HG03565 (cell line): ENCODE results near the gene EML3.
"Not testable (repeated sequence)": the region's sequence is repeated elsewhere in the genome, so short reads cannot be mapped to it uniquely, and the experiment has no call there.

Experiments
- ATAC-seq: cut with Tn5 transposase; IDR thresholded peaks from one replicate; pipeline ENCODE4 v1.9.1; 2021; ENCODE audit warnings: mild to moderate bottlenecking, moderate library complexity; ENCODE audit not compliant: unreplicated experiment

The EML3 gene, protein sequence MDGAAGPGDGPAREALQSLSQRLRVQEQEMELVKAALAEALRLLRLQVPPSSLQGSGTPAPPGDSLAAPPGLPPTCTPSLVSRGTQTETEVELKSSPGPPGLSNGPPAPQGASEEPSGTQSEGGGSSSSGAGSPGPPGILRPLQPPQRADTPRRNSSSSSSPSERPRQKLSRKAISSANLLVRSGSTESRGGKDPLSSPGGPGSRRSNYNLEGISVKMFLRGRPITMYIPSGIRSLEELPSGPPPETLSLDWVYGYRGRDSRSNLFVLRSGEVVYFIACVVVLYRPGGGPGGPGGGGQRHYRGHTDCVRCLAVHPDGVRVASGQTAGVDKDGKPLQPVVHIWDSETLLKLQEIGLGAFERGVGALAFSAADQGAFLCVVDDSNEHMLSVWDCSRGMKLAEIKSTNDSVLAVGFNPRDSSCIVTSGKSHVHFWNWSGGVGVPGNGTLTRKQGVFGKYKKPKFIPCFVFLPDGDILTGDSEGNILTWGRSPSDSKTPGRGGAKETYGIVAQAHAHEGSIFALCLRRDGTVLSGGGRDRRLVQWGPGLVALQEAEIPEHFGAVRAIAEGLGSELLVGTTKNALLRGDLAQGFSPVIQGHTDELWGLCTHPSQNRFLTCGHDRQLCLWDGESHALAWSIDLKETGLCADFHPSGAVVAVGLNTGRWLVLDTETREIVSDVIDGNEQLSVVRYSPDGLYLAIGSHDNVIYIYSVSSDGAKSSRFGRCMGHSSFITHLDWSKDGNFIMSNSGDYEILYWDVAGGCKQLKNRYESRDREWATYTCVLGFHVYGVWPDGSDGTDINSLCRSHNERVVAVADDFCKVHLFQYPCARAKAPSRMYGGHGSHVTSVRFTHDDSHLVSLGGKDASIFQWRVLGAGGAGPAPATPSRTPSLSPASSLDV

DNA sequence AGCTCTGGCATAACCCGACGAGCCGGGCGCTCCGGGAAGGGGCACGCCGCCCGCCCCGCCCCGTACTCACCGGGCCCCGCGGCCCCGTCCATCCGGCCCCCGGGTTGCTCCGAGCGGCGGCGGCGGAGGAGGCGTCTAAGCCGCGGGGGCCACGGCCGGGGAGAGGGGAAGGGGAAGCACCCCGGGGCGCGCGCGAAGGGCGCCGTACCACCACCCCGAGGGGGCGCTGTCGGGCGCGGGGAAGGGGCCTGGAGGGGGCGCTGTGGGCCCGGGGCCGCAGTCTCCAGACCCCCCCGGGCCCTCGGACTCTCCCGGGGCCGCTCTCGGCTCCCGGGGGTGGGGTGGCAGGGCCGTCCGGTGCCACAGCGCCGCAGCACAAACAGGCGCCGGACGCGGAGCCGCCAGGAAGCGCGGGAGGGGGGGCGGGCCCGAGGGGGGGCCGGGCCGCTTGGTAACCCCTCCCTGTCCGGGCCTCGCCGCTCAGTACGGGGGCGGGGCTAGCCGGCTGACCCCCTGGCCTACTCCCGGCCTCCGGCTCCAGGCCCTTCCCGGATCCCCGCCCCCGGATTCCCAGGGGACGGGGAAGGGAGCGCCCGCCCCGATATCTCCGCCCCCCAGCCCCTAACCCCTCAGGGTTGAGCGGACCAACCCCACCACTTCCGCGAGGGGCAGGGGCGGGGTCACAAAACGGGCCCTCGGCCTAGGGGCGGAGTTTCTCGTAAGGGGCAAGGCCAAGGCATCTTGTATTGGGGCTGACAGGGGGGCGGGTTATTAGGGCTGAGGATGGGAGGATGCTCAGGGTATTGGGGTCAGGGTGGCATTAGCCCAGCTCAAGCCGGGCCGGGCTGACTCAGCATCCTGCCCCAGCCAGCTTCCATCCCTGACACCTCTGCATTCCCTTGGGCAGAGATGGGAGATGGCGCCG lies at the start of gene EML3, which contains the start of gene ROM1:
Gene EML3, minus strand, starts transcription at position 410 of the 925 bp plus-strand sequence. Its CDS starts 318 bp downstream, at position 92.
Gene ROM1, plus strand, starts transcription at position 892 of the 925 bp plus-strand sequence. Its CDS starts 25 bp downstream, at position 917.
- peak; percentile 52 for ATAC-seq

DNA sequence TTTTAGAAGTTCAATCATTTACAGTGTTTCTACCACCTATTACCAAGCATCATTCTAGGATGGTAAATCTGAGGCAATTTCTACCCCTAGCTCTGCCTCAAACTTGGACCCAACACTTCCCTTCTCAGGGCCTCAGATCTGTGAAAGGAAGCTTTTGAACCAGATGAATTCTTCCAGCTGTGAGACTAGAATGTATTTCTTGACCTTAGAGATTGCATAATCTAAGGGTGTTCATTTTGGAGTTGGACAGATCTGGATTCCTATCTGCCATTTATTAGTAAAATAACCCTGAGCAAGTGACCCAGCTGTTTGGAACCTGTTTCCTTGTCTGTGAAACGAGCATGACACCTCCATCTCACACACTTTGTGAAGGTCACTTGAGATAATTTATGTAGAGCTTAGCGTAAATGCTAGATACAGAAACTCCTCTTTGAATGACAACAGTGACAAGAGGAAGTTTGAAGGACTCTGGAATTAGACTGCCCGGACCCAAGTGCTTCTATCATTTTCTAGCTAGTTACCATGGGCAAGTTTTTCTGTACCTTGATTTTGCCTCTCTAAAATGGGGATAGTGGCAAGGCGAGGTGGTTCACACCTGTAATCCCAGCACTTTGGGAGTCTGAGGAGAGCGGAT lies 44.3 kb upstream of the EML3 start:
- no peak for ATAC-seq

DNA sequence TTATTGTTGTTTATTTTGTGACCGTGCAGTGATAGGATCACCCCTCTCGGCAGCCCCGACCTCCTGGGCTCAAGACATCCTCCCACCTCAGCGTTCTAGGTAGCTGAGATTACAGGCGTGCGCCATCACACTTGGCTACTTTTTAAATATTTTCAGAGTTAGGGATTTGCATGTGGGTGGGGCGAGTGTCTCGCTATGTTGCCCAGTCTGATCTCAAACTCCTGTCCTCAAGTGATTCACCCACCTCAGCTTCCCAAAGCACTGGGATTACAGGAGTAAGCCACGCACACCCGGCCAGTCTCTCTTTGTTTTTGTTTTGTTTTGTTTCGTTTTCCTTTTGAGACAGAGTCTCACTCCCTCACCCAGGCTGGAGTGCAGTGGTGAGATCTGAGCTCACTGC lies 41.7 kb upstream of the EML3 start:
- no peak for ATAC-seq

DNA sequence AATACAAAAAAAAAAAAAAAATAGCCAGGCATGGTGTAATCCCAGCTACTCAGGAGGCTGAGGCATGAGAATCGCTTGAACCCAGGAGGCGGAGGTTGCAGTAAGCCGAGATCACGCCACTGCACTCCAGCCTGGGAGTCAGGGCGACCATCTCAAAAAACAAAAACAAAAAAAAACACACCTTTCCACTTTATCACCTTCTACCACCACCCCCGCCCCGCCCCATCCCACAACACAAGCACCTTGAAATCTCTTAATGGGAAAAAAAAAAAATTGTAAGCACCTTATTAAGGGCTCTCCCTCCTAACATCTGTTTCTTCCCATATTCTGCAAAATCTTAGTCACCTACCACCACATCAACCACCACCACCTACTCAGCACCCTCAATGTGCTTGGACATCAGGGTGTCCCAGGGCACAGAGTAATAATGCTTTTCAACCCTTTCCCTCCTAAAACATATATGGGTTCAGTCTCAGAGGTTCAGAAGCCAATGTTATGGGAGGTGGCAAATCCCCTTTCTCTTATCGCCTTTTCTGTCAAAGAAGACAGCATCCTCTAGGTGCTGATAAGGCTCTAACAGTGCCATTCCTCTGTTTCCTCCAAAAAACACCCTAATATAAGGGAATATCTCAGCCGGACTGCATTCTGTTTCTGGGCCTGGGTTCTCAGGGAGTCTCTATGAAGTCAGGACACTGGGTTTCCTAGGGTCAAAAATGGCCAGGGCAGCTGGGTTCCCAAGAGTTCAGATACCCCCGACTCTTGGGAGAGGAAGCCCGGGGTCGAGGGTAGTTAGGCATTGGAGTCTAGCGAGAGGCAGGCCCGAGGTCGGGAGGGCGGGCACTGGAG lies 39.8 kb upstream of the EML3 start:
- ATAC-seq: no peak

DNA sequence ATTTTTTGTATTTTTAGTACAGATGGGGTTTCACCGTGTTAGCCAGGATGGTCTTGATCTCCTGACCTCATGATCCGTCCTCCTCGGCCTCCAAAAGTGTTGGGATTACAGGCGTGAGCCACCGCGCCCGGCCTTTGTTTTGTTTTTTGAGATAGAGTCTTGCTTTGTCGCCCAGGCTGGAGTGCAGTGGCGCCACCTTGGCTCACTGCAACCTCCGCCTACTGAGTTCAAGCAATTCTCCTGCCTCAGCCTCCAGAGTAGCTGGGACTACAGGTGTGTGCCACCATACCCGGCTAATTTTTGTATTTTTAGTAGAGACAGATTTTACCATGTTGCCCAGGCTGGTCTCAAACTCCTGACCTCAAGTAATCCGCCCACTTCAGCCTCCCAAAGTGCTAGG lies 37.7 kb upstream of the EML3 start:
- not testable (repeated sequence) for ATAC-seq

DNA sequence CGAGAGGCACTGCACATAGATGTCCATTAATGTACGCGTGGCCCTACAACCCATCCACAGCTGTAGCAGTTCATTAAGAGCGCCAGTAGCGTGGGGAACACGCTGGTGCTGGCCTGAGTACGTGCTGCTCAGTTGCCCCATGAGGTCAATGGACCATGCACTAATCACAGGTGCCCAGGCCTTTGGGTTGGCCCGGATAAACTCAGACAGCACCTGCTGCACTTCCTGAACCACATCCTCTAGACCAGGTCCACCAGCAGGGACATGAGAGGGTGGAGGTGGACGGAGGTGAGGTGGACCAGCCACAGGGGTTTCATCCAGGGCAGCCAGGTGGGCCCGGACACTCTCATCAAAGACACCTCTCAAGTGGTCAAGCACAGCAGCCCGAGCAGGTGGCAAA lies 36.9 kb upstream of the EML3 start:
- ATAC-seq: no peak

DNA sequence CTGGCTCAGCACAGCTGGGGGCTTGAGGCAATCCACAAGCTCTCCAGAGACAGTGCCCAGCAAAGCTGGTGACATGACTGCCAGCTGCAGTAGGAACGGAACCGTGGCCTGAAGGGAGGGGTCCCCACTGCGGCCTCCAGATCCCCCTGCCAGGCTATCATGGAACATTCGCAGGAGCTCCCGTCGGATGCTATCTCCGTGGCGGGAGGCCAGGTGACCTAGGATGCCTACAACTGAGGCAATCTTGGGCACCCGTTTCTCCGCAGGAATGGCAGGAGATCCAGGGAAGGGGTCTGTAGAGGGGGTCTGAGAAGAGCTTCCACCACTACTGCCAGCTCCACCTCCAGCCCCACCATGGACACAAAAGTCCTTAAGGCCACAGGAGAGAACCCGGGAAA lies 36.4 kb upstream of the EML3 start:
- ATAC-seq: no peak

DNA sequence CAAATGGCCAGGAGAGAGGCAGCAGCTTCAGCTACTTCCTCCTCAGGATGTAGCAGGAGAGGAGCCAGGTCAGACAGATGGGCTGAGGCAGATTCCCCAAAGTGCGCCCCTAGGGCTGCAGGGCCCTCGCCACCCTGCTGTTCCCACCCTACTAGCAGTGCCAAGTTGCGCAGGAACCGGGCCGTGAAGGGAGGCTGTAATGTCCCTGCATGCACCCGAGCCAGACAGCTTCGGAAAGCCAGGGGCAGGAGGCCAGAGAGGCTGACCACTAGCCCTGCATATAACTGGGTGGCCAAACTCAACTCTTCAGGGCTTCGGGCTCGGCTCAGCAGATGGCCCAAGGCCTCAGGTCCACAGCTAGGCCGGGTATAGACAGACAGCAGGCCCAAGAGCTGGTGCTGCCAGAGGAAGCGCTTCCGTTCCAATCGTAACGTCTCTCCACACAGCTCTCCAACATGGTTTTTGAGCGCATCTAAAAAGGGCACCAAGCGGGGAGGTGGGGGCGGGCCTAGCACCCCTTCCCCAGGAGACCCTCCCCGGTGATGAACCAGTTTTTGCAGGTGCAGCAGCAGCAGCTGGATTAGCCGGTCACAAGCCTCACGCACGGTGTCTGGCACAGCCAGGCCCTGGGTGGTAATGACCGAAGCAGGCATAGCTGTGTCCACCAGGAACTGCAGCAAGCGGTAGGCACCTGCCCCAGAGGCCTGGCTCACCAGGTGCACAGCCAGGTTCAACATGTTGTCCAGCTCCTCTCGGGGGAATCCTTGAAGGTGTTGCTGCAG lies 35.8 kb upstream of the EML3 start:
- ATAC-seq: no peak

DNA sequence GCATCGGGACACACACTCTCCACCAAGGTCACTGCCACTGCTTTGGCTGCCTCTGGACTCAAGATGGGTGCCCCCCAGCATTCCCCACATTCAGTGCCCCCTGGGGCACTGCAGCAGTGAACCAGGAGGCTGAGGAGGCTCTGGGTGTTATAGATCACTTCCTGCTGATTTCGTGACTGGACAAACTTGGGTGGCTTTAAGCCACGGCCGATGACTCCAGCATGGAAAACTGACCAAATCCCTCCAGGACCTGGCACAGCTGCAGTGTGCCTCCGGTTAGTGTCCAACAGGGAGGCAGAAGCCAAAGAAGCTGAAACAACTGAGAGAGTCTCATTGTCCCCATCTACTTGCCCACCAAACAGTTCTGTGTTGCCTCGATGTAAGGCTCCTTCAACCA lies 35.0 kb upstream of the EML3 start:
- no peak for ATAC-seq

DNA sequence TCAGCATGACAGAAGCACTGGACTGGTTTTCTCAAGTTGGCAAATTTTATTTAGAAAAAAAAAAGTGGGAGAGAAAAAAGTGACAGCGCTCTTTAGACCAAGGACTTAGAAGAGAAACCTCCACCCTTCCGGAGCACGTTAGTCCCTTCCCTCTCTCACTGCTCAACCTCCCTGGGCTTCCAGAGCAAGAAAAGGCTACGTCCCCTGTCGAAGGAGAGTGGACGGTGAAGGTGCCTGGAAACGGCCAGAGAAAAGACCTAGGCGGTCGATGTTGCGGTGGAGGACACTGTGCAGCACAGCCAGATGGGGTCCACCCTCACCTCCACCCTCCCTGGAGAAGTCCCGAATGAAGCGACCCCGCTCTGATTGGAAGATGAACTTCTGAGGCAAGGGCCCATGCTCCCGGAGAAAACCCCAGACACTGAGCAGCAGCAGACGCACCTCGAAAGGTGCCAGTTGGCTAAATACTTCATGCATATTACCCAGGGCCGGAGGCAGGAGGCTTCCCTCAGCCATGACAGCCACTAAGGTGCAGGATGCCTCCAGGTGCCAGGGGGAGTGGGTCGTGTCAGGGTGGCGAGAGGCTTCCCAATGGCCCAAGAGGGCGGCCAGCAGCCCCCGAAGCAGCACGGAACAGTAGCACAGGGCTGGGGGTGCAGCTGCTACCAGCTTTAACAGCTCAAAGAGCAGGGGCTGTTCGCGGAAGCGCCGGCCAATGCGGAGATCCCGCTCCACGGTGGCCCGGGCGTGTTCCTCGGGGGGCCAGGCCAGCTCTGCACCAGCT lies 34.4 kb upstream of the EML3 start:
- ATAC-seq: no peak

DNA sequence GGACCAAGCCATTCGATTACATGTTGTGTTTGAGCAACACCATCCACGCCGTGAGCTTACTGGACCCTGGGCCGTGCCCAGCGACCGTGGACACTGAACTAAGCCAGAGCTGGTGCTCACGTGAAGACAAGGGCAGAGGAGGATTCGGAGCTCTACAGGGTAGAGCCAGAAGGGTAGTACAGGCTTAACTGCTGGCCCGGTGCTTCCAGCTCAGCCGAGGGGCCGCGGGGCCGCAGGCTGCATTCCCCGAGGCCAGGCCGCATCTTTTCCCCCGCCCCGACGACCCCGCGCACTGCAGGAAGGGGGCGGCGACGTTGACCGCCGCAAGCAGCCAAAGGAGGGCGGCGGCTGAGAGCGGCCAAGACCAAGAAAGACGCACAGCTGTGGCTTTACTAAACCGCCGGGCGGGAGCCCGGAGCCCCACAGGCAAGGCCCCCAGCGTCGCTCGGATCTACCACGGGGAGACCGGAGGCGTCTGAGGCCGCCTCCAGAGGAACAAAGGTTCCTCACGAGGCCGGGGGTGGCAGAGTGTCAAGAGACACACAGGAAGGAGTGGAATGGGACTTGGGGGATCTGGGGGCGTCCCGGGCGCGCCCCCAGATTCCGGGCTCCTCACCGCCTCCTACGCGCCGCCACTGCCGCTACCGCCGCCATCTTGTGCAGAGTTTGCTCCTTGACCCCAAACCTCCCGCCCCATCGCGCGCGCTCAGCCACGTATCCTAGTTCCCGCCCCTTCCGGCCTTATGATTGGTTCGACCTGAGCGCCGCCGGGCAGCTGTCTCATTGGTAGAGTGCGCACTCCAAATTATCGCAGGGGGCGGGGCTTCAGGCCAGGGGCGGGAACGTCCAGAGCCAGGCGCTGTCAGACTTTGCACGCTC lies 33.6 kb upstream of the EML3 start, which contains the start of gene GANAB:
Gene GANAB, minus strand, starts transcription at position 668 of the 879 bp plus-strand sequence. Its CDS starts 14 bp downstream, at position 654.
- peak; percentile 91 for ATAC-seq

DNA sequence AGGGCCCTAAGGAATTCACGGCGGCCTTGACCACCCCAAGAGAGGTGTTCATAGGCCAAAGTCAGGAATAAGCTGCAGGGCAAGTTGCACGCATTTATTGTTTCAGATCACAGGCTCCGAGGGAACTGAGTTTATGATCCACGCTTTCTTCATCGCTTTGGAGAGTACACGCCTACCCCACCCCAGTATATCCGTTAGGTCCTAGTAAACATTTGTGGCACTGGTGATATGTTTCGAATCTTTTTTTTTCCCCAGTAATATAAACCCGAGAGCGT lies 33.0 kb upstream of the EML3 start:
- ATAC-seq: no peak

DNA sequence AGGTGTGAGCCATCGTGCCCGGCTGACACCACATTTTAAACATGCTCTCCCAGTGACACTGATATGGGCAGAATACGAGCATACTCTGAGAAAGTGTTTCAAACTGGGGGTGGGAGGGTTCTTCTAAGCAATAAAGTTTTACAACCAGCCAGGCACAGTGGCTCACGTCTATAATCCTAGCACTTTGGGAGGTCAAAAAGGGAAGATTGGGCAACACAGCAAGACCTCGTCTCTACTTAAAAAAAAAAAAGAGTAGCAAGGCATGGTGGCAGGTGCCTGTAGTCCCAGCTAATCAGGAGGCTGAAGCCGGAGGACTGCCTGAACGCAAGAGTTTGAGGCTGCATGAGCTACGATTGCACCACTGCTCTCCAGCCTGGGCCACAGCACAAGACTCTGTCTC lies 31.6 kb upstream of the EML3 start:
- ATAC-seq: no peak

DNA sequence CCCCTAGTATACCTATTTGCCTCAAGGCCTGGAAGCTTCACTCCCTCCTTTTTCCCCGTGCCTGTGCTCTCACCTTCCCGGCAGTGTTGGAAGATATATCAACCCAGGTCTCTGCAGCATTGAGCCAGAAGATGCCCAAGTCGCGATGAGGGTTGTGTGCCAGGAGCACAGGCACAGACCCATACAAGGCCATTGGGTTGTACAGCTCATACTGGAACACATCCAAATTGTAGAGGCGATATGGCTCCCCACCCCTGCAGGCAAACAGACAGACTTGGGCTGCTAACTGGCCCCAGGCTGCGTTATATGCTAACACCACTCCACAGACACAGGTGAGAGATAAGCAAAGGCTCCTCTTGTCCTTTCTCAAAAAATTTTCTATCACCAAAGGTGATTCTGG lies 19.9 kb upstream of the EML3 start:
- ATAC-seq: no peak

DNA sequence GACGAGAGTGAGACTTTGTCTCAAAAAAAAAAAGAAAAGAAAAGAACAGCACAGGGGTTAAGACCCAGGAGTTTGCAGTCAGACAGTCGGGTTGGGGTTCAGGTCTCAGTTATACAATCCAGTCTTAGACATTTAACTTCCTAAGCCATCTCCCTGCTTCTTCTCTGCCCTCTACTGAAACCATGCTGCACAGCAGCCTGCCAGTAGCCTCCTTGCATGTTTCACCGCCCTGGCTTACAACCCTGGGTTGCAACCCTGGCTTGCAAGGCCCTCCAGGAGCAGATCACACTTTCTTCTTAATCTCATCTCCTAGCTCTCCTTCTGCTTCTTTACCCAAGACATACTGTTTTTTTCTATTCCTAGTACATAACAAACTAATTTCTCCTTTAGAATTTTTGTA lies 15.1 kb upstream of the EML3 start:
- no peak for ATAC-seq

DNA sequence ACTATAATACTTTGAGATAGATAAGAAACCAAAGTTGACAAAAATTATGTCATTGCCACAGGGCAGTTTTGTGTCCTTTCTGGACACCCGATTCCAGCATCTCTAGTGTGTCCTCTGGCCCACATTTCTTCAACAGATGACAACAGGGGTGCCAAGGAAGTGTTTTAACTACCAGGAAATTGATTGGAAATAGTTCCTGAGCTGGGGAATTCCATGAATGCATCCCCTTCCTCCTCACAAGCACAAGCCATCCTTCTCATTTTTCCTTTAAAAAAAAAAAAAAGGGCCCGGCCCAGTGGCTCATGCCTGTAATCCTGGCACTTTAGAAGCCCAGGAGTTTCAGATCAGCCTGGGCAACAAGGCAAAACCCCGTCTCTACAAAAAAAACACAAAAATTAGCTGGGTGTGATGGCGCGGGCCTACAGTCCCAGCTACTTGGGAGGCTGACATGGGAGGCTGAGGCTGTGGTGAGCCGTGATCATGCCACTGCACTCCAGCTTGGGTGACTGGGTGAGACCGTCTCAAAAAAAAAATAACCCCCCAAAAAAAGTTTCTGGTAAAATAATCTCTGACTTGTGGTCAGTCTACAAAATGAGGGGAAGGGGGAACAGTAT lies 10.0 kb upstream of the EML3 start:
- ATAC-seq: no peak
